Uterus (tissue), 4 donors: ENCODE measurements around the gene DNAJC7. TPM values are rescaled to one million over a fixed set of nuclear protein-coding genes. Genes with fewer than 3 reads are reported as not detected.

ENCODE experiments used
- DNase-seq, 2 donors: peaks; one replicate each; pipeline ENCODE4 v3.0.0-alpha.2; 2019 to 2020
- H3K27ac ChIP-seq, 2 donors: fragments of 200-600 bp; sonication (generic); 1 replicate in 1 of 2; 2 replicates in 1 of 2; pipeline ENCODE4 v1.5.1; 2016 to 2018
- H3K27me3 ChIP-seq, 2 donors: fragments of 200-600 bp; sonication (generic); one replicate each; pipeline ENCODE4 v1.5.1; 2018 to 2019; ENCODE audit warnings: control low read depth in 1 of 2
- H3K36me3 ChIP-seq, 2 donors: fragments of 200-600 bp; sonication (generic); one replicate each; pipeline ENCODE4 v1.5.1; 2019; ENCODE audit warnings: control low read depth in 1 of 2
- H3K4me1 ChIP-seq, 2 donors: fragments of 200-600 bp; sonication (generic); one replicate each; pipeline ENCODE4 v1.5.1; 2018 to 2019; ENCODE audit warnings: control low read depth in 1 of 2
- H3K4me3 ChIP-seq, 2 donors: fragments of 200-600 bp; sonication (generic); 1 replicate in 1 of 2; 2 replicates in 1 of 2; pipeline ENCODE4 v1.5.1; 2018 to 2019; ENCODE audit warnings: mild to moderate bottlenecking in 1 of 2
- H3K9me3 ChIP-seq, 2 donors: fragments of 200-600 bp; sonication (generic); one replicate each; pipeline ENCODE4 v1.5.1; 2019; ENCODE audit warnings: control low read depth in 1 of 2
- POLR2A ChIP-seq, 2 donors: fragments of 450-650 bp; IDR thresholded peaks; one replicate each; pipeline ENCODE4 v1.6.1; 2016; ENCODE audit warnings: antibody characterized with exemption in 2 of 2, mild to moderate bottlenecking in 1 of 2, moderate library complexity in 1 of 2
- intact Hi-C: fragments of 100-400 bp; cut with DNase I; formaldehyde crosslinking; loops from one replicate; pipeline ENCODE4 v1.15.1; 2023; ENCODE audit warnings: low total_unique reads
- total RNA-seq, 4 donors: library from RNA; depleted of rRNA in 3 of 4; stranded (reverse); fragments of >200 nt in 3 of 4; gene quantifications; one replicate each; pipeline versions ENCODE4 v1.1.0 to v1.2.4, GENCODE V29; 2014 to 2023
- TF ChIP-seq, protein P1 (sequence below), 4 experiments: fragments of 200-600 bp in 2 of 4; fragments of 450-650 bp in 2 of 4; sonication (generic) in 2 of 4; IDR thresholded peaks; one replicate each; pipeline ENCODE4 v1.5.1; 2016 to 2019; ENCODE audit warnings: antibody characterized with exemption in 4 of 4, mild to moderate bottlenecking in 2 of 4, moderate library complexity in 1 of 4
- donor health status: DM: yes; HTN: yes; CAD: no.

DNAJC7 gene
- total RNA-seq, 4 donors from 2014 or later = 25.1 to 107 (median 53.1) TPM

- no peak overlapping the region for H3K27ac ChIP-seq
- no peak overlapping the region for H3K4me3 ChIP-seq
- no peak for TF ChIP-seq POLR2A (IDR thresholded peaks at IDR 0.05)
- TF ChIP-seq, protein P1, sequence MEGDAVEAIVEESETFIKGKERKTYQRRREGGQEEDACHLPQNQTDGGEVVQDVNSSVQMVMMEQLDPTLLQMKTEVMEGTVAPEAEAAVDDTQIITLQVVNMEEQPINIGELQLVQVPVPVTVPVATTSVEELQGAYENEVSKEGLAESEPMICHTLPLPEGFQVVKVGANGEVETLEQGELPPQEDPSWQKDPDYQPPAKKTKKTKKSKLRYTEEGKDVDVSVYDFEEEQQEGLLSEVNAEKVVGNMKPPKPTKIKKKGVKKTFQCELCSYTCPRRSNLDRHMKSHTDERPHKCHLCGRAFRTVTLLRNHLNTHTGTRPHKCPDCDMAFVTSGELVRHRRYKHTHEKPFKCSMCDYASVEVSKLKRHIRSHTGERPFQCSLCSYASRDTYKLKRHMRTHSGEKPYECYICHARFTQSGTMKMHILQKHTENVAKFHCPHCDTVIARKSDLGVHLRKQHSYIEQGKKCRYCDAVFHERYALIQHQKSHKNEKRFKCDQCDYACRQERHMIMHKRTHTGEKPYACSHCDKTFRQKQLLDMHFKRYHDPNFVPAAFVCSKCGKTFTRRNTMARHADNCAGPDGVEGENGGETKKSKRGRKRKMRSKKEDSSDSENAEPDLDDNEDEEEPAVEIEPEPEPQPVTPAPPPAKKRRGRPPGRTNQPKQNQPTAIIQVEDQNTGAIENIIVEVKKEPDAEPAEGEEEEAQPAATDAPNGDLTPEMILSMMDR (IDR thresholded peaks at IDR 0.05) = no peak
- intact Hi-C loops = no loop called here
- DNase-seq = no peak
- H3K27me3 ChIP-seq = no peaks in the 10 kb centered on the region
- no peaks in the 10 kb centered on the region for H3K4me1 ChIP-seq
- no peaks in the 10 kb centered on the region for H3K36me3 ChIP-seq
- H3K9me3 ChIP-seq = no peaks in the 10 kb centered on the region
These were observed 74.4 kb downstream of the DNAJC7 start for GRCh38 chr17:41942626-41943373.

DNA sequence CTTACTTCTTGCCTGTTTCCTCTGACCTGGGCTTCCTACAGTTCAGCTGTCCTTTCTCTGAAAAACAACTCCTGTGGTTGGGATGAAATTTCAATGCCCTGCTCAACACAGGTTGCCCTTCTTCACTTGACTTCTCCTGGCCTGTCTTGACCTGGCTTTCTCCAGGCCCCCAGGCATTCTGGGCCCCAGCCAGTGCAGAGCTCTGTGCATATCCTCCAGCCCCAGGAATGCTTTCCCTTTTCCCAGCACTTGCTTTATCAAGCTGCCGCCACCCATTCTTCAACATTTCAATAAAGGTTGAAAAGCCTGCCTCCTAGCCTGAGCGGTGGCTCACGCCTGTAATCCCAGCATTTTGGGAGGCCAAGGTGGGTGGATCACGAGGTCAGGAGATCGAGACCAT is 76.1 kb downstream of the DNAJC7 start:
- no peak overlapping the region for H3K4me3 ChIP-seq
- H3K36me3 ChIP-seq = no peaks in the 10 kb centered on the region
- intact Hi-C loops = no loop called here
- H3K4me1 ChIP-seq = no peaks in the 10 kb centered on the region
- TF ChIP-seq POLR2A (IDR thresholded peaks at IDR 0.05) = no peak
- TF ChIP-seq, protein P1 (IDR thresholded peaks at IDR 0.05) = no peak
- H3K9me3 ChIP-seq = no peaks in the 10 kb centered on the region
- H3K27me3 ChIP-seq = no peaks in the 10 kb centered on the region
- H3K27ac ChIP-seq = no peak overlapping the region
- DNase-seq = no peak

DNA sequence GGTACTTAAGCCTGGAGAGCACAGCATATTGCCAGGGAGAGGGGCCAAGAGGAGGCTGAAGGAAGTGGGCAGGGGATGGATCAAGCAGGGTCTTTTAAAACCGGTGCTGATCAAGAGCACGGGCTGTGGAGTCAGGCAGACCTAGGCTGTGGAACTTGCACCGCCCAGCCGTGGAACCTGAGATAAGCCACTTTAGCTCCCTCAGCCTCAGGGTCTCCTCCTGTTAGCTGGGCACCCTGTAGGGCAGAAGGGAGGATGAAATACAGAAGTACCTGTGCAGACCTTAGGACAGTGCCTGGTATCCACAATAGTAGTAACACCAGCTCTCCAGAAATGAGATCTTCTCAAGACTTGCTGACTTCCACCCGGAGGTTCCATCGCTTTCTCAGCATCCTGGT is 77.5 kb downstream of the DNAJC7 start:
- Histone ChIP-seq H3K36me3 (no peaks in the 10 kb centered on the region), H3K27ac (no peak overlapping the region), H3K27me3 (no peaks in the 10 kb centered on the region), H3K9me3 (no peaks in the 10 kb centered on the region), H3K4me3 (no peak overlapping the region), H3K4me1 (no peaks in the 10 kb centered on the region)
- TF ChIP-seq POLR2A (IDR thresholded peaks at IDR 0.05) = no peak
- TF ChIP-seq, protein P1 (IDR thresholded peaks at IDR 0.05) = no peak
- intact Hi-C loops = no loop called here
- DNase-seq = no peak

DNA sequence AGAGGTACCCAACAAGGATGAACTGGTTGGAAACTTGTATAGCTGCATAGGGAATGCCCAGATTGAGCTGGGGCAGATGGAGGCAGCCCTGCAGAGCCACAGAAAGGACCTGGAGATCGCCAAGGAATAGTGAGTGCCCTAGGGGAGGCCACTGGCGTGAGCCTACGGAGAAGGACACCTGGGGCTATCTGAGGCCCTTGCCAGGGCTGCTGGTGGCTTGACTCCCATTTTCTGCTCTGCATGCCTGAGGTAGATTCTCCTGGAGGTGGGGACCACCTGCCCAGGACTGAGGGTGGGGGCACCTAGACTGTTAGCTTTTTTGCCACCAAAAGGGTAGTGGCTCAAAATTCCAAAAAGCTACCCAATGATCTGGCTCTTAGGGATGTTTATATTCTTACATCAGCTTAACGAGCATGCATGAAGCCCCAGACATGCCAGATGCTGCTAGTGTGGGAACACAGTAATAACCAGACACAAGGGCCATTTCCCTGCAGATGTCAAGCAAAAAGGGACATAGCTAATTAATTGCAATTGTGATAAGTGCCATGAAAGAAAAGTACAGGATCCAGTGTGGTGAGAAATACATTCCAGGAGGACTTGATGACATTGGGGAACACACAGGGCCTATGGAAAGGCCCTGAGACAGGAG is 78.1 kb downstream of the DNAJC7 start:
- intact Hi-C loops = no loop called here
- H3K4me3 ChIP-seq = no peak overlapping the region
- no peaks in the 10 kb centered on the region for H3K36me3 ChIP-seq
- no peak for DNase-seq
- TF ChIP-seq, protein P1 (IDR thresholded peaks at IDR 0.05) = no peak
- no peak for TF ChIP-seq POLR2A (IDR thresholded peaks at IDR 0.05)
- no peaks in the 10 kb centered on the region for H3K9me3 ChIP-seq
- no peaks in the 10 kb centered on the region for H3K27me3 ChIP-seq
- no peak overlapping the region for H3K27ac ChIP-seq
- no peaks in the 10 kb centered on the region for H3K4me1 ChIP-seq
